DOHH2 (cell line): Measurements from ENCODE around the gene STRA8.

Experiments used
- H3F3A ChIP-seq: fragments of 200-600 bp; sonication (generic), shearing (Covaris generic); 2 replicates; pipeline ENCODE4 v1.6.0; 2016; ENCODE audit warnings: antibody characterized with exemption, mild to moderate bottlenecking; ENCODE audit not compliant: control insufficient read depth, insufficient read depth
- H3K27ac ChIP-seq: fragments of 200-600 bp; sonication (generic); 2 replicates; pipeline ENCODE4 v1.5.1; 2014; ENCODE audit warnings: low read depth, mild to moderate bottlenecking, low read length, moderate library complexity
- H3K27me3 ChIP-seq: fragments of 200-600 bp; sonication (generic); 2 replicates; pipeline ENCODE4 v1.6.1; 2014; ENCODE audit warnings: mild to moderate bottlenecking, low read length, mixed read lengths; ENCODE audit not compliant: control insufficient read depth
- H3K36me3 ChIP-seq: fragments of 200-600 bp; sonication (generic); 2 replicates; pipeline ENCODE4 v1.6.1; 2014; ENCODE audit warnings: mild to moderate bottlenecking, low read length, moderate library complexity, mixed read lengths; ENCODE audit not compliant: control insufficient read depth
- H3K4me1 ChIP-seq: fragments of 200-600 bp; sonication (generic); 2 replicates; pipeline ENCODE4 v1.6.1; 2014; ENCODE audit warnings: mild to moderate bottlenecking, low read length, mixed read lengths; ENCODE audit not compliant: control insufficient read depth
- H3K4me2 ChIP-seq: fragments of 200-600 bp; sonication (generic); 2 replicates; pipeline ENCODE4 v1.6.0; 2014; ENCODE audit warnings: mild to moderate bottlenecking, low read length, moderate library complexity
- H3K4me3 ChIP-seq: fragments of 200-600 bp; sonication (generic); 2 replicates; pipeline ENCODE4 v1.5.1; 2014; ENCODE audit warnings: mild to moderate bottlenecking, low read length, mixed read lengths
- H3K79me2 ChIP-seq: fragments of 200-600 bp; sonication (generic); 2 replicates; pipeline ENCODE4 v1.6.1; 2014; ENCODE audit warnings: mild to moderate bottlenecking, low read length, mixed read lengths; ENCODE audit not compliant: control insufficient read depth
- H3K9me2 ChIP-seq: fragments of 200-600 bp; sonication (generic); replicated peaks from 2 replicates; pipeline ENCODE4 v1.6.1; 2014; ENCODE audit warnings: mild to moderate bottlenecking, low read length, mixed read lengths; ENCODE audit not compliant: control insufficient read depth
- H3K9me3 ChIP-seq: fragments of 200-600 bp; sonication (generic); 2 replicates; pipeline ENCODE4 v1.6.1; 2014; ENCODE audit warnings: antibody characterized with exemption, low read length, mixed read lengths; ENCODE audit not compliant: control insufficient read depth, insufficient read depth
- H4K20me1 ChIP-seq: fragments of 200-600 bp; sonication (generic); 2 replicates; pipeline ENCODE4 v1.6.0; 2014; ENCODE audit warnings: low read depth, mild to moderate bottlenecking, antibody characterized with exemption, low read length, moderate library complexity; ENCODE audit not compliant: control insufficient read depth, insufficient read depth
- CTCF ChIP-seq: fragments of 200-600 bp; sonication (generic); IDR thresholded peaks from one replicate; pipeline ENCODE4 v1.5.1; 2014; ENCODE audit warnings: antibody characterized with exemption, mild to moderate bottlenecking, low read depth, low read length; ENCODE audit not compliant: poor library complexity, severe bottlenecking
- EZH2phosphoT487 ChIP-seq: fragments of 200-600 bp; sonication (generic); IDR thresholded peaks from 2 replicates; pipeline ENCODE4 v1.6.1; 2017; ENCODE audit warnings: borderline replicate concordance, mild to moderate bottlenecking, antibody characterized with exemption, low read length, moderate library complexity, mixed read lengths

The STRA8 gene

GRCh38 chr7:135195968-135196629 lies 37.5 kb upstream of the STRA8 start:
- no peak overlapping the region for H3K4me2 ChIP-seq
- H4K20me1 ChIP-seq: no peaks in the 10 kb centered on the region
- peaks cover 41% of the 10 kb centered on the region for H3K36me3 ChIP-seq
- H3K9me3 ChIP-seq: no peaks in the 10 kb centered on the region
- no peaks in the 10 kb centered on the region for H3F3A ChIP-seq
- no peaks in the 10 kb centered on the region for H3K4me1 ChIP-seq
- TF ChIP-seq CTCF: no peak
- no peak for TF ChIP-seq EZH2phosphoT487
- H3K27me3 ChIP-seq: no peaks in the 10 kb centered on the region
- H3K9me2 ChIP-seq: no peaks in the 10 kb centered on the region
- no peaks in the 10 kb centered on the region for H3K79me2 ChIP-seq
- no peak overlapping the region for H3K4me3 ChIP-seq
- no peak overlapping the region for H3K27ac ChIP-seq

- H3K9me2 ChIP-seq: no peaks in the 10 kb centered on the region
- H3K4me1 ChIP-seq: no peaks in the 10 kb centered on the region
- H3K36me3 ChIP-seq: peaks cover 44% of the 10 kb centered on the region
- no peaks in the 10 kb centered on the region for H4K20me1 ChIP-seq
- TF ChIP-seq EZH2phosphoT487 (no peak), CTCF (no peak)
- H3K4me2 ChIP-seq: no peak overlapping the region
- no peaks in the 10 kb centered on the region for H3K9me3 ChIP-seq
- no peak overlapping the region for H3K27ac ChIP-seq
- no peaks in the 10 kb centered on the region for H3K79me2 ChIP-seq
- H3K4me3 ChIP-seq: no peak overlapping the region
- H3F3A ChIP-seq: no peaks in the 10 kb centered on the region
- H3K27me3 ChIP-seq: no peaks in the 10 kb centered on the region
Measured at GRCh38 chr7:135197343-135197742, 36.3 kb upstream of the STRA8 start.

GRCh38 chr7:135197906-135198655 lies 35.6 kb upstream of the STRA8 start:
- no peaks in the 10 kb centered on the region for H3F3A ChIP-seq
- no peaks in the 10 kb centered on the region for H3K9me3 ChIP-seq
- H3K27ac ChIP-seq: no peak overlapping the region
- H3K79me2 ChIP-seq: no peaks in the 10 kb centered on the region
- H3K4me1 ChIP-seq: no peaks in the 10 kb centered on the region
- H3K4me3 ChIP-seq: no peak overlapping the region
- H3K9me2 ChIP-seq: no peaks in the 10 kb centered on the region
- H3K4me2 ChIP-seq: no peak overlapping the region
- no peaks in the 10 kb centered on the region for H3K27me3 ChIP-seq
- H4K20me1 ChIP-seq: no peaks in the 10 kb centered on the region
- TF ChIP-seq EZH2phosphoT487 (no peak), CTCF (no peak)
- H3K36me3 ChIP-seq: peaks cover 39% of the 10 kb centered on the region
